ENCODE results near the gene PRKCA.

DNA sequence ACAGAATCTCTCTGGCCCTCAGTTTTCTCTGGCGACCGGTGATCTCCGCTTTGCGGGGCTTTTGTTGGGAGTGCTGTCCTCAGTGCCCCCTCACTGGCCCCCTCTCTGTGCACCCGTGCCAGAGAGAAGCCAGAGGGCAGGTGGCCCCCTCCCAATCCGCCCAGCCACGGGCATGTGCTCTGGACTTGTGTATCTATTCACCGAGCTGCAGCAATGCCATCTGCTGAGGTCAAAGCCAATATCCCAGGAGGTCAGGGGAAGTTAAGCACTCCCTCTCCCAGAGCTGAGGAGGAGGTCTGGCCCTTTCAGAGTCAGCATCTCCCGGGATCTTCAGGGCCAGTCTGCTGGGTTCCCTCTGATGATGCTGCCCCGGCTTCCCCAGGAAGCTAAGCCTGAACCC lies 537.6 kb downstream of the PRKCA start:
- TF ChIP-seq POLR2AphosphoS5 (IDR thresholded peaks at IDR 0.05) (no peak), EP300 (IDR thresholded peaks at IDR 0.05) (no peak), POLR2A (IDR thresholded peaks at IDR 0.05) (no peak)

Measured in gastroesophageal sphincter (tissue), 2 donors.